DLD1 (cell line): ENCODE results near the gene NDUFS7.
"Not testable (repeated sequence)": the region's sequence is repeated elsewhere in the genome, so short reads cannot be mapped to it uniquely, and the experiment has no call there.

Source experiments
- in situ Hi-C: cut with HindIII; loops from 2 replicates; pipeline ENCODE4 v1.10.0; 2017; ENCODE audit warnings: low sequenced_read_pairs

The NDUFS7 gene

DNA sequence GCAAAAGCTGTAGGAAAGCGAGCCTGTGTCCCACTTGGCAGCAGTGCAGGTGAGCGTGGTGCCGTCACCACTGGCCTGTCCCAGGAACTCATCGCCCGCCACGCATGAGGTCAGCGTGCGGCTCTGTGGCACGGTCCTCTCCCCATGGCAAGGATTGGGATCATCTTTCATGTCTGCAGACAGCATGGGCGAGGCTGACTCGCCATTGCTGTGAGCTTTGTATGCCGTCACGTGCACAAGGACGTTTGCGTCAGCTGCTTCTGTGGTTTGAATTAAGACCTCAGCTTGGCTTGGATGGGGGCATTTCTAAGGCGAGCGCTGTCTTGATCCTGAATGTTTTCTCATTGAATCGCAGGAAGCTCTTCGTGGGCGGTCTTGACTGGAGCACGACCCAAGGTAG, 33.4 kb downstream of the NDUFS7 start:
- in situ Hi-C loops: no loop called here

DNA sequence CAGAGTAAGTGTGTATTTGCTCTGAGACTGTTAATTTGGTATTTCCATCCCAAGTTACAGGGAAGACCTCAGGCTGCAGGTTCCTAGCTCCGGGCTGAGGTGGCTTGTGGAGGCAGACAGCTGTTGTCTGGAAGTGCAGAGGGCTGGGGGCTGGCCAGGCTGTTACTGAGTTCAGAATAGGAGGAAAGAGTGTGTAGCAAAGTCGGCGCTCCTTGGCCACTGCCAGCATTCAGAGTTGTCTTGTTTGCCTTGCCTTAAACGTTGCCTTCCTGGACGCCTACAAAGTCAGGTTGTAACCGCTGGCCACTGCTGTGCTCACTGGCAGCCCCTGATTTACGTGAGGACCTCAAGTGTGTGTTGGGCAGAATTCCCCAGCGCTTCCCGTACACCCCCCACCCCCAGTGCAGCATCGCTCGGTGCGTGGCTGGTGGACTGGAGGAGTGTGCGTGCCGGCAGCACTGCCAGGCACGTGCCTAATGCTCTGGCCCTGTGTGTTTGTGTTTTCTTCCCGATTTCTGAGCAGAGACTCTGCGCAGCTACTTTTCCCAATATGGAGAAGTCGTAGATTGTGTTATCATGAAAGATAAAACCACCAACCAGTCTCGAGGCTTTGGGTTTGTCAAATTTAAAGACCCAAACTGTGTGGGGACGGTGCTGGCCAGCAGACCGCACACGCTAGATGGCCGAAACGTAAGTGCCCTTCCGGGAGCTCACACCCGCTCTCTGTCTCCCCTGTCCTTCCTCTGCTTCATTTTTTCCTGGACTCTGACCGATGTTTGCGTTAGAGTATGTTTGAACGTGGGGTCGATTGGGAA, 34.2 kb downstream of the NDUFS7 start:
- in situ Hi-C loops: no loop called here

DNA sequence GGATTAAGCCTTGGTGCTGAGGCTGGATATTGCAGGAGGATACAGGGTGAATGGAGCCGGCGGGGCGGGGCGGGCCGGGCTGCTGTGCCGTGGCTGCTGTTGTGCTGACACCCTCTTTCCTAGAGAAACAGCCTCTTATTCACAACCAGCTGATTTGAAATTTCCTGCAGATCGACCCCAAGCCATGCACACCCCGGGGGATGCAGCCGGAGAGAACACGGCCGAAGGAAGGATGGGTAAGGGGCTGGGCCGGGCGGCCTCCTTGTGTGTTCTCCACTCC, 34.7 kb downstream of the NDUFS7 start:
- in situ Hi-C loops: no loop called here

DNA sequence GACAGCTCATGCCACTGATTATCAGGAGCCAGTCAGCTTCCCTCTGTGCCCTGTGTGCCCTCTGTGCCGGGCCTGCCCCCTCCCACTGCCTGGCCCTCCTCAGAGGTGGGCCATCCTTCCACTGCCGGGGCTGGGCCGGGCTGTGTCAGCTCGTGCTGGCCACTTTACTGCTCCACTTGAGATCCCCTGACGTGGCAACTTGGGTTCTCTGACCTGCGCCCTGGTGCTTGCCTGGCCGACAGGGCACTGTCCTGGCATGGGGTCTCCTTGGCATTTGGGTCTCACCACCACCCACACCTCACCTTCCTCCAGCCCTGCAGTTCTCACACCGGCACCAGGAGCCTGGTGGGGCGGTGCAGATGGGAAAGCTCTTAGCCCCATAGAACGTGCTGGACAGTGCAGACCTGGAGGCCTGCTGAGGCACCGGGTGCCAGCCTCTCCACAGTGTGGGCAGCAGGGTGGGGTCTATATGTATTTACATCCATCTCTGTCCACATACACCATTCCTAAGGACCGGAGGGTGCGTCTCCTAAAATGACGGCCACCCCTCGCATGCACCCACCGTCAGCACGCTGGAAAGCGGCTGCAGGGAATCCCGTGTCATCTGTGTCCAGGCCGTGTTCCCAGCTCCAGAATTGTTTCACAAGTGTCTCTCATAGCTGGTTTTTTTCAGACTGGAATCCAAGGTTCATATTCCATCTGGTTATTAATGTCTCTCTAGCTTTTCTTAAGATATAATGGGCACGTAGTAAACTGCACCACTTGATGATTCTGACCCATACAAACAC, 35.4 kb downstream of the NDUFS7 start:
- in situ Hi-C loops: no loop called here

DNA sequence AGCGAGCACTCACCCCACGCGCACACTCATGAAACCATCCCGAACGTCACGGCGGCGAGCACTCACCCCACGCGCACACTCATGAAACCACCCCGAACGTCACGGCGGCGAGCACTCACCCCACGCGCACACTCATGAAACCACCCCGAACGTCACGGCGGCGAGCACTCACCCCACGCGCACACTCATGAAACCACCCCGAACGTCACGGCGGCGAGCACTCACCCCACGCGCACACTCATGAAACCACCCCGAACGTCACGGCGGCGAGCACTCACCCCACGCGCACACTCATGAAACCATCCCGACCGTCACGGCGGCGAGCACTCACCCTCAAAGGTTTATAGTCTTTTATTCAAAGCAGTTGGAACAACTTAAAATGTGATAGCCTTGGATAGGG, 36.4 kb downstream of the NDUFS7 start:
- in situ Hi-C loops: not testable (repeated sequence)

DNA sequence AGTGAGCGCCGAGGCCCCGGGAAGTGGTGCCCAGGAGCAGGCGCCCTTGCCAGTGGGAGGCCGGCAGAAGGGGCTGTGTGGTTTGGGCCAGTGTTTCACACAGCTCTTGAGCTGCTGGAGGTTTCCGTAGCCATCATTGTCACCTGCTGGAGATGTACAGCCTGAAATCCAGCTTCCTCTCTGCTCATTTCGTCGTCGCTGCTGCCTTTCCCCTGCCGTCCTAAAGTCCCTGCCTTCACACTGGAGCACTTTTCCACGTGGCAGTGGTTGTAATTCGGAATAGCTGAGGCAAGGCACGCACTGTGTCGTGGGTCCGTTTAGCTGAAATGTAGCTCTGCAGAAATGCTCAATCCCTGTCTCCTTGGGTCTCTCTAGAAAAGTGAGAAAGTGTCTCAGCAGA, 36.9 kb downstream of the NDUFS7 start:
- in situ Hi-C loops: no loop called here

DNA sequence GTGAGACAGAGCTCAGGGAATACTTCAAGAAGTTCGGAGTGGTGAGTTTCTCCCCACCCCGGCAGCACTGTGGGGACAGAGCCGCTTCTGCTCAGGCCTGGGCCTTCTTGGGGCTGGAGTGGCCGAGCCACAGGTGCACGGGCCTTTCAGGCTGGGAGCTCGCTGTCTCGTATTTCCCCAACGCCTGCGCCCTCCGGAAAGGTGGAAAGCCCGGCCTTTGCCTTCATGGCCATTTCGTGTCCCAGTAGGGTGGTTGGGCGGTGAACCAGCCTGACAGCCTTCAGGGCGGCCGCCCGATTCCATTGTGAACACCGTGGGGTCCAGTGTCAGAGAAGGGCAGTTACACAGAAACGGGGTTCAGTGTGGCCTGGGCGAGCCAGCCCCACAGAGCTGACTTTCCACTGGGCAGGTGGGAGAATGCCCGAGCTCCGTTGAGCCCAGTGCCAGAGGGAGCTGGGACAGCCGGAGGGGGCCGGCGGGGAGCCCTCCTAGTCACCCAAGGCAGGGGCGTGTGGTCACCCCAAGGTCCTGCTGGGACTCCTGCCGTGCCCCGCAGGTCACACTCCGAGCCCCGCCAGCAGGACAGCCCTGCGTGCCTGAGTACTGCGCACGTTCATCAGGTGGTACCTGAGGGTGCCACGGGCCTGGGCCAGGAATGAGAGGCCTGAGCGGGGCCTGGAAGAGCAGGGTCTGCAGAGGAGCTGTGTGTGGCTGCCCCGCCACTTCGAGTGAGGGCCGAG, 37.7 kb downstream of the NDUFS7 start:
- in situ Hi-C loops: no loop called here

DNA sequence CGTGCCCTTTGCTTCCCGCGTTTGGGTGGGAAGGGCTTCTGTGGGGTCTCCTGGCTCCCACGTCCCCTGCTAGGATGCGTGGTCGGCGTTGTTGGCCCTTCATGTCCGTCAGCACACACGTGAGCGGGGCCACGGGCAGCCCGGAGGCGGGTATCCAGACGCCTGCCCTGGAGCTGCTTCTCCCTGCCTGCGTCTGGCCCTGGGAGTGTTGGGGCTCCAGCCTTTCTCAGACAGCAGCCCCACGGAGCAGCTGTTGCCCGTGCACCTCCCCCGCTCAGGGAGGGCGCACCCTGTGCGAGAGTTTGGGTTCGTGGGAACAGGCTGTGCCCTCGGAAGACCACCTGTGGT, 38.2 kb downstream of the NDUFS7 start:
- in situ Hi-C loops: no loop called here

DNA sequence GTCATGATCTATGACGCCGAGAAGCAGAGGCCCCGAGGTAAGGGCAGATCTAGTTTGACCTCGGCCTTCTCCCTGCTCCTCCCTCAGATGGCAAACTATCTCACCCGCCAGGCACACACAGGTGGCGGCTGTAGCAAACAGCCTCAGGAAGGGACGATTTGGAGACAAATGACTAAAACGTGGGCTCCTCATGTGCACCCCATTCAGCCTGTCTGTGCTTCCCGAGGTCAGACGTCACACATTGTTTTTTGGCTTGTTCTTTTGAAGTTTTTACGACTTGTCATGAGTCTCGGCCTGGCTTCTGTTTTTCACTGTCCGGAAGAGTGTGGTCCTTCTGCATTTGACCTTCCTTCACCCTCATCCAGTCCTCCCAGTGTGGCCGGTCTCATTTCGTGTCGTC, 38.7 kb downstream of the NDUFS7 start:
- in situ Hi-C loops: no loop called here

DNA sequence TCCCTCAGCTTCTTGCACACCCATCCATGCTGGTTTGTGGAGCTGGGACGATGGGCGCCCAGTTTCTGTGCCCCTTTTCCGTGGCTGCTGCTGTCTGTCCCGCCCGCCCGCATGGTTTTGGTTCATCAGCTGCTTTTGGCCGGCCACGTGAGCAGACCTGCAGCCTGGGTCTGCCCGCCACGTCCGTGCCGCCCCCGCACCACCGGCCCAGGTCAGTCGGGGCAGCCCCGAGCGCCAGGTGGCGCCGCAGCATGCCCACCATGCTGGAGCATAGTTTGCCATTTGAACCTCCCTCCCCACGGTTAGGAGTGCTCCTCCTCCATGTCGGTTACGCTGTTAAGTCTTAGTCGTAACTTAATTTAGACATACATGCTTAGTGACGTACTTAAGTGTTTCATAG, 39.2 kb downstream of the NDUFS7 start:
- in situ Hi-C loops: no loop called here

DNA sequence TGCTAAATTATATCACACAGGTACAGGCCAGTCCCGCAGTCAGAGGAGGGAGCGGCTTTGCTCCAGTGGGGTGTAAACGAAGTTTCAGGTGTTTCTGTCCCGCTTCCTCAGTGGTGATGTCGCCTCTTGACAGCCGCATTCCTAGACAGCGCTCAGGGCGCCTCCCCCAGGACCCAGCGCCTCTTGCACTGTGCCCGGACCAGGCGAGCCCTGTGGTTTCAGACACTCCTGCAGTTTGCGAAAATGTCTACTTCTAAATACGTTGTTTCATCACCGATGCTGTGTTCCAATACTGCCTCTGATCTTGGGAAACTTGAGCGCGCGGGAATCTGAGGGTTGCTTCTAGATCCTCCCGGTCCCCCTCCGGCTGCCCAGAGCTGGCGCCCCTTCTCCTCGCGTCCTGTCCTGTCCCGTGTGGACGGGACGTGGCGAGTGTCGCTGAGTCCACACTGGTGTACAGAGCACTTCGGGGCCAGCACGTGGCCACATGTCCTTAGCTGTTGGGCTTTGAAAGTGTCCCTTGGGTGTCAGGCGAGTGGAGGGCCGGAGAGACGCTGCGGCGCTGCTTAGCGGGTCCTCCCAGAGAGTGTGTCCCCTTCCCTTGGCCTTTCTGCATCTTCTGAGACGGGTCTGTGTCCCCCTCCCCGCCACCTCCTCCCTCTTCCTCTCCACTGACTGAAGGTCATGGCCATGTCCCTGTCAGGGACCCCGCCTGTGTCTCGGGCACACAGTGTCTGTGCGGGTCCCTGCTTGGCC, 39.9 kb downstream of the NDUFS7 start:
- in situ Hi-C loops: no loop called here

DNA sequence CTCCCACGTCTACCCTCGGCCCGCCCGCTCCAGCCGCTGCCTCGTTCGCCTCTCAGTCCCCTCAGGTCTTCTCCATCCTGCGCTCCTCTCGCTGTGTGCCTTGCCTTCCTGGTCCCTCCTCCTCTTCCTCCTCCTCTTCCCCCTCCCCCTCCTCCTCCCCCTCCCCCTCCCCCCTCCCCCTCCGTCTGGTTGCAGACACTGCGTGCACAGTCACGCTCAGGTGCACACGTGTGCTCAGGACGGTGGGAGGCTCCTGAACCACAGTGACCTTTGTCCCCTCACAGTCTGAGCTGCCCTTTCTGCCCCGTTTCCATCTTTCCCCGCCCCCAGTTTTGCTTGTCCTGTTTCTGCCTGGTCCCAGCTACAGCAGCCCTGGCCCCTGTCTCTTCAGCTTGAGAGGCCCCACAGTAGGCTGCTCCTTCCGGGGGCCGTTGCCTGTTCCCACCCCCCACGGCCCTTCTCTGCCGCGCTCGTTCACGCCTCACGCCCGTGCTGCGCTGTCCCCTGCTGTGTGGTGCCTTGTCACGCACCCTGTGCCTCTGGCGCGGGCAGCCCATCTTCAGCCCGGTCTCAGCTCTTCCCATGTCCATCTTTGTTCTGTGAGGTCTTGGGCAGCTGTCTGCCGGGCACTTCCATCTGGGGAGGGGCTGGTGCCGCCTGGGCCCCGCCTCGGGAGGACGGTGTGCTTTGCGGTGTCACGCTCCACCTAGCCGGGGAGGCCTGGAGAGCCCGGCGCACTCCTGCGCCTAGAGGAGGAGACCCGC, 40.7 kb downstream of the NDUFS7 start:
- in situ Hi-C loops: no loop called here

DNA sequence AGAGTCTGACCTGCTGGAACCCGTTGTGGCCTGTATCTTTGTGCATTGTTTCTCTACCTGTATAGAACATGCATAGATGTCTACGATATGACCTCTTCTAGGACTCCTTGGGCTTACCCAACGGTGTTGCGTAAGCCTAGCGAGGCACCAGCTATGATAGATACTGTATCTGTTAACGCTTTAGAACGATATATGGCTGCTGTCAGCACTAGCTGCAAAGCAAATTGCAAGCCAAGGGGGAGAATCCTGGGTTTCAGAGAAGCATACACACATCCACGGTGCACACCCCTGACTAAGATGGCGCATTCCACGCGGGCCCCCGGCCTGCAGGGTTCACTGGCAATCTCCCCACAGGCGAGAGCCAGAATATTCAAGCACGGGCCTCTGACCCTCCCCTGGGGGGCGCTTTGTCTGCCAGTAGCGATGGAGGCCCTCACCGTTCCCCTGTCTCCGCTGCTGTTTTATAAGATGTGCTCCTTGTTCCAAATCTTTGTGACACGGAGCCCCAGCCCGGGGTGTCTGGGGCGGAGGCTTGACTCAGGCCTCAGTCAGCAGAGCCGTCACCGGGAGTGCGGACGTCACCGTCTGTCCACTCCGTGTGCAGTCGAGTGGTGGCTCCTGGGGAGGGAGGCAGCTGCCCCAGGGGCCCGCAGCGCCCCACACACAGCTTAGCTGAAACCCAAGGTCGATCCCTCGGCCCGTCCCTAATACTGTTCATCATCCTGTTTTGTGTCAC, 41.6 kb downstream of the NDUFS7 start:
- in situ Hi-C loops: no loop called here

DNA sequence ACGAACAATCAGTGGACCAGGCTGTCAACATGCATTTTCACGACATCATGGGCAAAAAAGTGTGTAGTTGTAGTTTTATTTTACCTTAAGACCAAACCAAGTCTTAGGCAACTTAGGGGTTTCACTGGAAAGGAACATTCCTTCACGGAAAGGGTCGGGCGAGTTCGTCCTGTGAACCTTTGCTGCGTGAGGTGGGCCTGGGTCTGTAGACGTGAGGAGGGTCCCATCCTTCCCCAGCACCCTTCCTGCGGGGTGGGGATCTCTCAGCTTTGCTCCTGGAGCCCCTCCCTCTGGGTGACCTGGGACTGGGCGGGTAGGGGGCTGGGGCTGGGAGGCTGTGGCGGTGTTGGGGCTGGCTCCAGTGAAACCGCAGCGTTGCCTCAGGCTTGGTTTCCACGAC, 42.2 kb downstream of the NDUFS7 start:
- in situ Hi-C loops: no loop called here

DNA sequence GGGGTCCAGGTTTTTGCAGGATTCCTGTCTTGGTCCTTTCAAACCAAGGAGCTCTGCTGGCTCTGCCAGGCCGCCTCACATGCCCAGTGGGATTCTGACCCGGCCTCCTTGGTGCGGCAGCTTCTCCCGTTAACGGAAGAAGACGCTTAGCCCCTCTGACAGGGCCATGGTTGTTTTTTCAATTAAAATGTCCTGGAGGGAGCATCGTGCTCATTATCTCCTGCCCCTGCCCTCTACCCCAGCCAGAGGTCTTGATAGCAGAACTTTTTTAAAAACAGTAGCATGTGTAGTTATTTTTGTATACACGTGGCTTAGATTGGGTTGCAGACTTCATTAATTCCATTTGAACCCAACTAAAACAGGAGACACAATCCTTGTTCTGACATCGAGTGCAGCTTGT, 43.0 kb downstream of the NDUFS7 start:
- in situ Hi-C loops: no loop called here

DNA sequence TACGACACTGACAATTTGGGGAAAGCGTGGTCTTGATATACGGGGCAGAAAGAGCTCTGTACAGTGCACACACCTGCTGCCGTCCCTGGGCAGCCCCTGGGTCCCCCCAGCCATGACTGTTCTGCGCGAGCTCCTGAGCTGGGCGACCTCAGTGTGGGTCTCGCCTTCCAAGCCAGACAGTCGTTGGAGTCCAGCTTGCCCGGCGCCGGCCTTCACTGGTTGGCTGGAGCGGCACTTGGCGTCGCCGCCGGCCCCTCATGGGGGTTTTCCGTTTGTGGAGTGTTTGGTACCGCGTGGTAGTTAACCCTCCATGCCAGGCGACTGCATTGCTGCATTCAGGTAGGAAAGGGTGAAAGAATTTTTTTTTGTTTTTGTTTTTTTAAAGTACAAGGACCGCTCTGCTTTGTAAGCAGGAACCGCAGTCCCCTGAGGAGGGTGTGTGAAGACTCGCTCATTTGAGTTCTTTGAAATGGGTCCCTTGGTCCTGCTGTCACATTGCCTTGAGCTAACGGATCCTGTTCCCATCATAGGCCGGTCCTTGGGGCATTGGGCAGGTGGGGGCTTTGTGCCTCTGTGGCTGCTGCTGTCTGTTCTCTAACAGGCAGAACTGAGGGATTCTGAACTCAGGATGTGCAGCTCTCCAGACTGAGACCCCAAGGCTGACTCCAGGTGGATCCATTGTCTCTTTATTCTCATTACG, 43.7 kb downstream of the NDUFS7 start:
- in situ Hi-C loops: no loop called here

DNA sequence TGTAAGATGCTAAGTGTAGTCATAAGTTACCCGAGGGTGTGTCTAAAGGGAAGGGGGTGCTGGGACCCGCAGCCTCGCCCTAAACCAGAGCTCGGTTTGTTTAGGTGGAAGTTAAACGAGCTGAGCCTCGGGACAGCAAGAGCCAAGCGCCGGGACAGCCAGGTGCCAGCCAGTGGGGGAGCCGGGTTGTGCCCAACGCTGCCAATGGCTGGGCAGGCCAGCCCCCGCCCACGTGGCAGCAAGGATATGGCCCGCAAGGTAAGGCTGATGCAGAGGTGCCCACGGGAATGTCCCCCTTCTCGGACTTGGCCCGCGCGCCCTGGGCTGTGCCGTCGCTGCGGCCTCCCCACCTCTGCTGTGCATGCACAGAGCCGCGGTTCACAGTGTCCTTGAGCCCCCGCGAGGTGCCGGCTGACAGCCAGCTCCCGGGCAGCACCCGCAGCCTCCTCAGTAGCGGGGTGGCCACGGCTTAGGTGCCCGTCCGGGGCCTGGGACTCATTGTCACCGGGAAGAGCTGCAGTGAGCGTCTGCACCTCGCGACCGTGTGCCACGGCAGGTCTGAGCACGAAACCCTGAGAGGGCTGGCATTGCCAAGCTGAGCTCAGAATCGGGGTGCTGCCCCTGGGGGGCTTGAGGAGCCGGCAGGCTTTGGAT, 45.2 kb downstream of the NDUFS7 start:
- in situ Hi-C loops: no loop called here

DNA sequence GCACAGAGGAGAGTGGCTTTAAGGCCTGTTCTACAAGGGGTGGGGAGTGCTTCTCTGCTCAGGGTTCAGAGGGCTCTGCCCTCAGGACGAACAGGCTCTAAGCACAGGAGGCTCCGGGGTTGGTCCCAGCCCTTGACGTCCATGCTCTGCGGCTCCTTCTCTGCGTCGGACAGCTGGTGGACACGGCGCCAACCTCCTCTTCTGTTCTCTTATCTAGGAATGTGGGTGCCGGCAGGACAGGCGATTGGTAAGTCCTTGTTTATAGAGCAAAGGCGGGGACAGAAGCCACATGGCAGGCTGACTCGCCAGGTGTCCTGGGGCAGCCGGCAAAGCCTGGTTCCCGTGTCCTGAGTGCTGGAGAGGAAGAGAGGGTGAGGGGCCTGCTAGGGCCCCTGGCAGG, 46.0 kb downstream of the NDUFS7 start:
- in situ Hi-C loops: no loop called here

DNA sequence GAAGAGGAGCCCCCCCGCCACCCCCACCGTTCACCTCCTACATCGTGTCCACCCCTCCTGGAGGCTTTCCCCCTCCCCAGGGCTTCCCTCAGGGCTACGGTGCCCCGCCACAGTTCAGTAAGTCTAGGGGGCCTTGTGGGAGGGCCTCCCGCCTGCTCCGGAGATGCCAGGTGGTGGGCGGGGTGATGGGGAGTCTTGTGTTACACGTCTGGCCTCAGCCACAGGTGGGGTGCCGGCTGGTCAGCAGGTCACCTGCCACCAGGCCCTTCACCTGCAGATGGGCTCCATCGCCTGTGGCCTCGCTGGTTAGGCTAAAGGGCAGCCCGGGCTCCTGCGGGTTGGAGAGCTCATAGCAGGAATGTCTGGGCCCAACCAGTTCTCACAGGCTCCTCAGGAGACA, 46.5 kb downstream of the NDUFS7 start:
- in situ Hi-C loops: no loop called here
